Cerebellar nuclear complex (tissue), 1 donor: Measurements from ENCODE around the gene GOLGA6L4.
"Not testable (repeated sequence)": the region's sequence is repeated elsewhere in the genome, so short reads cannot be mapped to it uniquely, and the experiment has no call there.

Experiments
- DNase-seq, 2 experiments: peaks; one replicate each; lab custom pipeline; 2025; lab: John Stamatoyannopoulos, UW

The GOLGA6L4 gene

DNA sequence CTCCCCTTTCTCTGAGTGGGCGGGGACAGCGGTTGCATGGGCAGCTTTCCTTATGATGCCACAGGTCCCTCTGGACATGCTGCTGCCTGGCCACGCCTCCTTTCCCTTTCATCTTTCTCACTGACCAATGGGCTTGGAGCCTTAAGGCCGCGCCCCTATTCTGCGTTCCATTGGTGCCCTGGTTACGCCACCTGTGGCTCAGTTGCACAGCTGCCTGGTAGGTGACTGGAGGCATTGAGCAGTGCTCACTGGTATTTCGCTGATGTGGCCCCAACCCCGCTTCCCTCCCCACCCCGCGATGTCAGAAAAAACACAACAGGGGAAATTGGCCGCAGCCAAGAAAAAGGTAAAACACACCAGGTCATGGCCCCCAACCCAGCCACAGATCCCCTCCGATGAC, at the start of gene GOLGA6L4:
Gene GOLGA6L4, plus strand, starts transcription at position 201 of the 400 bp plus-strand sequence. Its CDS starts 62 bp downstream, at position 263.
- DNase-seq = not testable (repeated sequence)

- not testable (repeated sequence) for DNase-seq
Observed at GRCh38 chr15:84192982-84193381, 42.6 kb upstream of the GOLGA6L4 start.

- DNase-seq = not testable (repeated sequence)
Observed at GRCh38 chr15:84195603-84196002, 40.0 kb upstream of the GOLGA6L4 start.

- DNase-seq = not testable (repeated sequence)
Observed at GRCh38 chr15:84196530-84197188, 38.9 kb upstream of the GOLGA6L4 start.

DNA sequence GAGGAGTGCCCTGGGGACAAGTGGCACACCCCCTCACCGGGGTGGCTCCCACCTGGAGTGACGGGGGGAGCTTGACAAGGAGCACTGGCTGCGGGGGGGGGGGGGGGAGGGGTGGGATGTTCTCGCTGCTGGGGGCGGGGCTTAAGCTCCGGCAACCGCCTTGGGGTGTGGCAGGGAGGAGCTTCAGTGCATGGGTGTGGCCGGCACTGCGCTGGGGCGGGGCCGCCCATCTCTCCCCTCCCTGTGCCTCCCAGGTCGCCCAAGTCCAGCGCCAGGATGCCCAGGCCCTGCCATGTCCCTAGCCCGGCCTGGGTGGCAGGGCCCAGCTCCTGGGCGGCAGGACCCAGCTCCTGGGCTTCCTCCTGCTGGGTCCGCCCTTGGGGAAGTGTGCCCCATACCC, 35.7 kb upstream of the GOLGA6L4 start:
- not testable (repeated sequence) for DNase-seq

- not testable (repeated sequence) for DNase-seq
Observed at GRCh38 chr15:84246441-84246840, 10.9 kb downstream of the GOLGA6L4 start.
